ENCODE results near the gene RHOT2. TPM values are rescaled to one million over a fixed set of nuclear protein-coding genes. Genes with fewer than 3 reads are reported as not detected.

RHOT2 gene
- polyA plus RNA-seq, 1 donor (not counting 4 experiments of a cell fraction or from before 2014, with no cell fraction given) = 58.7 TPM

DNA sequence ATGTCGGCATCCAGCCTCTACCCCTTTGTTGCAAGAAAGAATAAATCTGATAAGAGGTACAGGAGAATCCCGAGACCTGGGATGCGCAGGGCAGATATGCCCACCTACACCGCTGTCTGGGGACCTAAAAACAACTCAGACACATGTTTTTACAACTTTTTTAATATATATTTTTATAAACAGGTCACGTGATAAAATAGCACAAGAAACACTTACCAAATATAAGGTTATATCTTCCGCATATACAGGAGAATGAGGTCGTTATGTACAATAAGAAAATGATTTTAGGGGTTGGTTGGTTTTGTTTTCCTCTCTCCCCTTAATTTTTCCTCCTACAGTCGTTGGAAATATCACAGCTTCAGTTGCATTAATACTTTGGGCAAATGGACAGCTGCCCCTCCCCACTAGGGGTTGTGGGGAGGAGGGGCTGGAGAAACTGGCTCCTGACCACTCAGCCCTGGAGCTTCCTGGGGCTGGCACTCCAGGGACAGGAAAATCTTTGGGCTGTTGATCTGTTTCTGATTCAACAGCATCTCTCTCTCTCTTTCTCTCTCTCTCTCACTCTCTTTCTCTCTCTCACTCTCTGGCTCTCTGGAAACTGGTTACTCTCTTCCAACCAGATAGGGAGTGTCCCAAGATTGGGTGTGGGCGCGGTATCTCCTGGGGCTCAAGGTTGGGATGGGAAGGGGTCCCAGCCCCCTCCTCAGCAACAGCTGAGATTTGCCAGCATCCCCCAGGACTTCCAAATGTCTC lies 24.6 kb downstream of the RHOT2 start:
- no peak overlapping the region for H2AFZ ChIP-seq (ENCODE audit: control insufficient read depth, low read length)
- peaks cover 5% of the 10 kb centered on the region for H3K79me2 ChIP-seq (ENCODE audit: control insufficient read depth, insufficient read depth, low read length)
- TF ChIP-seq EZH2 (IDR thresholded peaks at IDR 0.05; ENCODE audit: low read length) = no peak
- TF ChIP-seq, protein P1, sequence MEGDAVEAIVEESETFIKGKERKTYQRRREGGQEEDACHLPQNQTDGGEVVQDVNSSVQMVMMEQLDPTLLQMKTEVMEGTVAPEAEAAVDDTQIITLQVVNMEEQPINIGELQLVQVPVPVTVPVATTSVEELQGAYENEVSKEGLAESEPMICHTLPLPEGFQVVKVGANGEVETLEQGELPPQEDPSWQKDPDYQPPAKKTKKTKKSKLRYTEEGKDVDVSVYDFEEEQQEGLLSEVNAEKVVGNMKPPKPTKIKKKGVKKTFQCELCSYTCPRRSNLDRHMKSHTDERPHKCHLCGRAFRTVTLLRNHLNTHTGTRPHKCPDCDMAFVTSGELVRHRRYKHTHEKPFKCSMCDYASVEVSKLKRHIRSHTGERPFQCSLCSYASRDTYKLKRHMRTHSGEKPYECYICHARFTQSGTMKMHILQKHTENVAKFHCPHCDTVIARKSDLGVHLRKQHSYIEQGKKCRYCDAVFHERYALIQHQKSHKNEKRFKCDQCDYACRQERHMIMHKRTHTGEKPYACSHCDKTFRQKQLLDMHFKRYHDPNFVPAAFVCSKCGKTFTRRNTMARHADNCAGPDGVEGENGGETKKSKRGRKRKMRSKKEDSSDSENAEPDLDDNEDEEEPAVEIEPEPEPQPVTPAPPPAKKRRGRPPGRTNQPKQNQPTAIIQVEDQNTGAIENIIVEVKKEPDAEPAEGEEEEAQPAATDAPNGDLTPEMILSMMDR (optimal IDR thresholded peaks at IDR 0.05 in 1 of 3, IDR thresholded peaks at IDR 0.05 in 1 of 3, conservative IDR thresholded peaks at IDR 0.05 in 1 of 3; ENCODE audit: extremely low read depth in 1 of 3, insufficient read depth in 2 of 3, low read length in 3 of 3) = no peak
- peaks cover 12% of the 10 kb centered on the region for H3K4me1 ChIP-seq (ENCODE audit: control insufficient read depth, extremely low read depth, insufficient read depth, low read length)
- dilution Hi-C loops (cut with MboI; ENCODE audit: extremely low pct_ligation_motif_present, low sequenced_read_pairs) = no loop called here
- no peak overlapping the region for H3K9ac ChIP-seq (ENCODE audit: control insufficient read depth, extremely low read depth, insufficient read depth, low read length)
- peaks cover 0 to 2% of the 10 kb centered on the region in 2 experiments for H3K36me3 ChIP-seq (ENCODE audit: control insufficient read depth in 2 of 2, extremely low read depth in 1 of 2, insufficient read depth in 2 of 2, low read length in 2 of 2)
- peaks cover 50% of the 10 kb centered on the region for H3K27me3 ChIP-seq (ENCODE audit: control insufficient read depth, extremely low read depth, insufficient read depth, low read length)
- no peak overlapping the region for H3K4me2 ChIP-seq (ENCODE audit: control insufficient read depth, extremely low read depth, insufficient read depth, low read depth, low read length)
- H3K27ac ChIP-seq (ENCODE audit: control insufficient read depth, insufficient read depth, low read length) = no peak overlapping the region
- no peak for DNase-seq (ENCODE audit: low read depth, low spot score)
- no peaks in the 10 kb centered on the region for H4K20me1 ChIP-seq (ENCODE audit: control insufficient read depth, extremely low read depth, insufficient read depth, low read length)
- no peaks in the 10 kb centered on the region for H3K9me3 ChIP-seq (ENCODE audit: control insufficient read depth, low read depth, low read length)
- no peak for FAIRE-seq
- no peaks in the 10 kb centered on the region for H3K9me1 ChIP-seq (ENCODE audit: control insufficient read depth, extremely low read depth, insufficient read depth, low read length)
- H3K4me3 ChIP-seq (ENCODE audit: control insufficient read depth in 2 of 3, extremely low read depth in 1 of 3, insufficient read depth in 2 of 3, low read depth in 1 of 3, low read length in 3 of 3) = no peak overlapping the region

DNA sequence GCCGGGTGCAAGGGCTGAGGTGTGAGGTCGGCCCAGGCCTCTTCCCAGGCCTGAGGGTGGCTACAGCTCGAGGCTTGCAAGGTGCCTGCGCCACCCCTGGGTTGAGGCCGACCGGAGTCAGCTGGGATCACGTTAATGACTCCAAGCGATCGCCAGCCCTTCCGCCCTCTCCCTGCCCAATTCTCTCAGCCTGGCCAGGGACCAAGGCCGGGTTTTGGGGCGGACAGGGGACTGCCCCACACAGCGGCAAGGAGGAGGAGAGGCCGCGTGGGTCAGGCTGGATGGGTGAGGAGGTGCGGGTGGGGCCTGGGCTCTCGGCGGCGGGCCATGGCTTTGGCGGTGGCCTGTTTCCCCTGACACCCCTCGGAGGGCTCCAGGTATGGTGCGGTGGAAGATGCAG lies 25.4 kb downstream of the RHOT2 start:
- H3K9me1 ChIP-seq (ENCODE audit: control insufficient read depth, extremely low read depth, insufficient read depth, low read length) = no peaks in the 10 kb centered on the region
- peaks cover 12% of the 10 kb centered on the region for H3K4me1 ChIP-seq (ENCODE audit: control insufficient read depth, extremely low read depth, insufficient read depth, low read length)
- H3K9me3 ChIP-seq (ENCODE audit: control insufficient read depth, low read depth, low read length) = no peaks in the 10 kb centered on the region
- dilution Hi-C loops (cut with MboI; ENCODE audit: extremely low pct_ligation_motif_present, low sequenced_read_pairs) = no loop called here
- DNase-seq (ENCODE audit: low read depth, low spot score) (no peak), FAIRE-seq (no peak)
- H3K79me2 ChIP-seq (ENCODE audit: control insufficient read depth, insufficient read depth, low read length) = peaks cover 5% of the 10 kb centered on the region
- no peaks in the 10 kb centered on the region for H4K20me1 ChIP-seq (ENCODE audit: control insufficient read depth, extremely low read depth, insufficient read depth, low read length)
- H3K9ac ChIP-seq (ENCODE audit: control insufficient read depth, extremely low read depth, insufficient read depth, low read length) = no peak overlapping the region
- no peak overlapping the region for H3K27ac ChIP-seq (ENCODE audit: control insufficient read depth, insufficient read depth, low read length)
- H3K4me2 ChIP-seq (ENCODE audit: control insufficient read depth, extremely low read depth, insufficient read depth, low read depth, low read length) = no peak overlapping the region
- TF ChIP-seq EZH2 (IDR thresholded peaks at IDR 0.05; ENCODE audit: low read length) = peak; percentile 80
- TF ChIP-seq, protein P1 (optimal IDR thresholded peaks at IDR 0.05 in 1 of 3, IDR thresholded peaks at IDR 0.05 in 1 of 3, conservative IDR thresholded peaks at IDR 0.05 in 1 of 3; ENCODE audit: extremely low read depth in 1 of 3, insufficient read depth in 2 of 3, low read length in 3 of 3) = no peak
- H3K36me3 ChIP-seq (ENCODE audit: control insufficient read depth in 2 of 2, extremely low read depth in 1 of 2, insufficient read depth in 2 of 2, low read length in 2 of 2) = no peaks in the 10 kb centered on the region
- H2AFZ ChIP-seq (ENCODE audit: control insufficient read depth, low read length) = no peak overlapping the region
- H3K4me3 ChIP-seq (ENCODE audit: control insufficient read depth in 2 of 3, extremely low read depth in 1 of 3, insufficient read depth in 2 of 3, low read depth in 1 of 3, low read length in 3 of 3) = no peak overlapping the region
- peaks cover 50% of the 10 kb centered on the region for H3K27me3 ChIP-seq (ENCODE audit: control insufficient read depth, extremely low read depth, insufficient read depth, low read length)

Data from keratinocyte (primary cell).